ENCODE measurements around the gene HTR6. TPM values are rescaled to one million over a fixed set of nuclear protein-coding genes. Genes with fewer than 3 reads are reported as not detected.

HTR6 gene
- total and polyA plus RNA-seq, 2 donors = 0.02 TPM; not detected in 1

- Histone ChIP-seq H3K9me3 (ENCODE audit: control insufficient read depth in 2 of 2, insufficient read depth in 1 of 2, low read length in 1 of 2) (peaks cover 0 to 1% of the 10 kb centered on the region in 2 donors), H3K4me1 (ENCODE audit: control insufficient read depth in 2 of 2, insufficient read depth in 2 of 2, low read length in 2 of 2) (no peaks in the 10 kb centered on the region), H3K27me3 (ENCODE audit: control insufficient read depth in 2 of 2, insufficient read depth in 1 of 2, low read length in 1 of 2) (peaks cover 11 to 35% of the 10 kb centered on the region in 2 donors), H3K36me3 (ENCODE audit: control insufficient read depth in 2 of 2, insufficient read depth in 2 of 2, low read length in 1 of 2) (no peaks in the 10 kb centered on the region), H3K27ac (ENCODE audit: low read depth in 1 of 2, low read length in 1 of 2) (peak overlapping the region in 1 of 2 donors; percentile 49), H3K4me3 (ENCODE audit: low read length in 2 of 2) (no peak overlapping the region)
- no peak for DNase-seq (ENCODE audit: low read depth in 6 of 9, low spot score in 9 of 9)
- WGBS = 73% methylated on average over 12 of the region's 12 CpGs
Observed at GRCh38 chr1:19650416-19651140, 14.1 kb upstream of the HTR6 start.

DNA sequence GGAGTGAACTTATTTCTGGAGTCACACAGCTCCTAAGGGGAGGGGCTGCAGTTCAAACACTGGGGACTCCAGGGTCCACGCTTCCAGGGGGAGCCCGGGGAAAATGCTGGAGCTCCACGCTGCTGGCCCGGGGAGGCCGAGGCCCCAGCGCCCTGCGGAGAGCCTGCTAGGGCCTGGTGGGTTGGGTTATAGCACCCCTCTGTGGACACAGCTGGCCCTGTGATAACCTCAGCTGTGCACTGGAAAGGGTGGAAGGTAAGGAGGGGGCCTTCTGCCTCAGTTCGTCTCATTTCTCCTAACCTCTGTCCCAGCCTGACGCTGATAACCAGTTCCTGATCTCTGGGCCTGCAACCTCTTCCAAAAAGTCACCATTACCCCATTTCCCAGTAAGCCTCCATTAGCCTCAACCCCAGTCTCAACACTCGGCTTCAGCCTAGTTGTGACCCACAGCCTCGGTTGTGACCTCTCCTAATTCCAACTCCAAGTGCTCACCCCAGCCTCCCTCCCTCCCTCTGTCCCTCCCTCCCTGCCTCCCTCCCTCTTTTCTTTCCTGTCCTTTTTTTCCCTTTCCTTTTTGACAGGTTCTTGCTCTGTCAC, 13.4 kb upstream of the HTR6 start:
- WGBS = 46% methylated on average over 11 of the region's 11 CpGs
- no peak overlapping the region for H3K27ac ChIP-seq (ENCODE audit: low read depth in 1 of 2, low read length in 1 of 2)
- peaks cover 6 to 28% of the 10 kb centered on the region in 2 donors for H3K27me3 ChIP-seq (ENCODE audit: control insufficient read depth in 2 of 2, insufficient read depth in 1 of 2, low read length in 1 of 2)
- DNase-seq (ENCODE audit: low read depth in 6 of 9, low spot score in 9 of 9) = peak in 2 of 9 donors; percentile 47 to 49
- peaks cover 0 to 1% of the 10 kb centered on the region in 2 donors for H3K9me3 ChIP-seq (ENCODE audit: control insufficient read depth in 2 of 2, insufficient read depth in 1 of 2, low read length in 1 of 2)
- H3K36me3 ChIP-seq (ENCODE audit: control insufficient read depth in 2 of 2, insufficient read depth in 2 of 2, low read length in 1 of 2) = no peaks in the 10 kb centered on the region
- no peak overlapping the region for H3K4me3 ChIP-seq (ENCODE audit: low read length in 2 of 2)
- H3K4me1 ChIP-seq (ENCODE audit: control insufficient read depth in 2 of 2, insufficient read depth in 2 of 2, low read length in 2 of 2) = no peaks in the 10 kb centered on the region

- no peak overlapping the region for H3K4me3 ChIP-seq (ENCODE audit: low read length in 2 of 2)
- no peak for DNase-seq (ENCODE audit: low read depth in 6 of 9, low spot score in 9 of 9)
- 95% methylated on average over 5 of the region's 5 CpGs for WGBS
- H3K27ac ChIP-seq (ENCODE audit: low read depth in 1 of 2, low read length in 1 of 2) = no peak overlapping the region
- peaks cover 0 to 3% of the 10 kb centered on the region in 2 donors for H3K27me3 ChIP-seq (ENCODE audit: control insufficient read depth in 2 of 2, insufficient read depth in 1 of 2, low read length in 1 of 2)
- H3K4me1 ChIP-seq (ENCODE audit: control insufficient read depth in 2 of 2, insufficient read depth in 2 of 2, low read length in 2 of 2) = no peaks in the 10 kb centered on the region
- no peaks in the 10 kb centered on the region for H3K36me3 ChIP-seq (ENCODE audit: control insufficient read depth in 2 of 2, insufficient read depth in 2 of 2, low read length in 1 of 2)
- H3K9me3 ChIP-seq (ENCODE audit: control insufficient read depth in 2 of 2, insufficient read depth in 1 of 2, low read length in 1 of 2) = peaks cover 0 to 1% of the 10 kb centered on the region in 2 donors
Observed at GRCh38 chr1:19654386-19654785, 10.3 kb upstream of the HTR6 start.

- 93% methylated on average over 15 of the region's 15 CpGs for WGBS
- H3K27me3 ChIP-seq (ENCODE audit: control insufficient read depth in 2 of 2, insufficient read depth in 1 of 2, low read length in 1 of 2) = peaks cover 0 to 5% of the 10 kb centered on the region in 2 donors
- H3K36me3 ChIP-seq (ENCODE audit: control insufficient read depth in 2 of 2, insufficient read depth in 2 of 2, low read length in 1 of 2) = no peaks in the 10 kb centered on the region
- no peak overlapping the region for H3K4me3 ChIP-seq (ENCODE audit: low read length in 2 of 2)
- H3K9me3 ChIP-seq (ENCODE audit: control insufficient read depth in 2 of 2, insufficient read depth in 1 of 2, low read length in 1 of 2) = peaks cover 0 to 1% of the 10 kb centered on the region in 2 donors
- peaks cover 0 to 3% of the 10 kb centered on the region in 2 donors for H3K4me1 ChIP-seq (ENCODE audit: control insufficient read depth in 2 of 2, insufficient read depth in 2 of 2, low read length in 2 of 2)
- no peak overlapping the region for H3K27ac ChIP-seq (ENCODE audit: low read depth in 1 of 2, low read length in 1 of 2)
- no peak for DNase-seq (ENCODE audit: low read depth in 6 of 9, low spot score in 9 of 9)
Observed at GRCh38 chr1:19654886-19655717, 9.6 kb upstream of the HTR6 start.

DNA sequence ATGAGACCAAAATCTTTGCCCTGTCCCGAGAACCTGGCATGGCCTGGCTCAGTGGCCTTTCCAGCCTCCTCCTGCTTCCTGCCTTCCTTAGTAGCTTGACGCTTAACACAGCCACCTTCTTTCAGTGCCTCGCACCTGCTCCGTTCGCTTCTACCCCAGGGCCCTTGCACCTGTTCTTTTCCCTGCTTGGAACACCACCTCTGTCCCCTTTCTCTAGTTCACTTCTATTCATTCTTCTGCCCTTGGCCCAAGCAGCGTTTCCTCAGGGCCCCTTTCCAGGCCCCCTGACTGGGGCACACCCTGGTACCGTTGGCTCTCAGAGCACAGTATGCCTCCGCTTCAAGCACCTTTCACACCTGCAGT, 9.0 kb upstream of the HTR6 start:
- no peak overlapping the region for H3K4me3 ChIP-seq (ENCODE audit: low read length in 2 of 2)
- no peak overlapping the region for H3K27ac ChIP-seq (ENCODE audit: low read depth in 1 of 2, low read length in 1 of 2)
- DNase-seq (ENCODE audit: low read depth in 6 of 9, low spot score in 9 of 9) = no peak
- H3K9me3 ChIP-seq (ENCODE audit: control insufficient read depth in 2 of 2, insufficient read depth in 1 of 2, low read length in 1 of 2) = peaks cover 0 to 1% of the 10 kb centered on the region in 2 donors
- H3K4me1 ChIP-seq (ENCODE audit: control insufficient read depth in 2 of 2, insufficient read depth in 2 of 2, low read length in 2 of 2) = peaks cover 0 to 3% of the 10 kb centered on the region in 2 donors
- no peaks in the 10 kb centered on the region for H3K36me3 ChIP-seq (ENCODE audit: control insufficient read depth in 2 of 2, insufficient read depth in 2 of 2, low read length in 1 of 2)
- peaks cover 0 to 8% of the 10 kb centered on the region in 2 donors for H3K27me3 ChIP-seq (ENCODE audit: control insufficient read depth in 2 of 2, insufficient read depth in 1 of 2, low read length in 1 of 2)
- WGBS = 95% methylated on average over 8 of the region's 8 CpGs

- Histone ChIP-seq H3K4me1 (ENCODE audit: control insufficient read depth in 2 of 2, insufficient read depth in 2 of 2, low read length in 2 of 2) (peaks cover 0 to 3% of the 10 kb centered on the region in 2 donors), H3K9me3 (ENCODE audit: control insufficient read depth in 2 of 2, insufficient read depth in 1 of 2, low read length in 1 of 2) (peaks cover 0 to 1% of the 10 kb centered on the region in 2 donors), H3K27ac (ENCODE audit: low read depth in 1 of 2, low read length in 1 of 2) (no peak overlapping the region), H3K27me3 (ENCODE audit: control insufficient read depth in 2 of 2, insufficient read depth in 1 of 2, low read length in 1 of 2) (peaks cover 0 to 10% of the 10 kb centered on the region in 2 donors), H3K36me3 (ENCODE audit: control insufficient read depth in 2 of 2, insufficient read depth in 2 of 2, low read length in 1 of 2) (no peaks in the 10 kb centered on the region), H3K4me3 (ENCODE audit: low read length in 2 of 2) (no peak overlapping the region)
- WGBS = 94% methylated on average over 9 of the region's 9 CpGs
- no peak for DNase-seq (ENCODE audit: low read depth in 6 of 9, low spot score in 9 of 9)
Observed at GRCh38 chr1:19656134-19656779, 8.4 kb upstream of the HTR6 start.

GRCh38 chr1:19656780-19657466, 7.8 kb upstream of the HTR6 start:
- no peak for DNase-seq (ENCODE audit: low read depth in 6 of 9, low spot score in 9 of 9)
- H3K27ac ChIP-seq (ENCODE audit: low read depth in 1 of 2, low read length in 1 of 2) = no peak overlapping the region

DNA sequence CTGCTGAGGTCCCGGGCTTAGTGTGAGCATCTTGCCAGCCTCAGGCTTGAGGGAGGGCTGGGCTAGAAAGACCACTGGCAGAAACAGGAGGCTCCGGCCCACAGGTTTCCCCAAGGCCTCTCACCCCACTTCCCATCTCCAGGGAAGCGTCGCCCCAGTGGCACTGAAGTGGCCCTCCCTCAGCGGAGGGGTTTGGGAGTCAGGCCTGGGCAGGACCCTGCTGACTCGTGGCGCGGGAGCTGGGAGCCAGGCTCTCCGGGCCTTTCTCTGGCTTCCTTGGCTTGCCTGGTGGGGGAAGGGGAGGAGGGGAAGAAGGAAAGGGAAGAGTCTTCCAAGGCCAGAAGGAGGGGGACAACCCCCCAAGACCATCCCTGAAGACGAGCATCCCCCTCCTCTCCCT, 7.2 kb upstream of the HTR6 start:
- H3K27me3 ChIP-seq (ENCODE audit: control insufficient read depth in 2 of 2, insufficient read depth in 1 of 2, low read length in 1 of 2) = peaks cover 3 to 20% of the 10 kb centered on the region in 2 donors
- H3K4me1 ChIP-seq (ENCODE audit: control insufficient read depth in 2 of 2, insufficient read depth in 2 of 2, low read length in 2 of 2) = peaks cover 0 to 3% of the 10 kb centered on the region in 2 donors
- no peak for DNase-seq (ENCODE audit: low read depth in 6 of 9, low spot score in 9 of 9)
- WGBS = 97% methylated on average over 10 of the region's 10 CpGs
- no peak overlapping the region for H3K4me3 ChIP-seq (ENCODE audit: low read length in 2 of 2)
- H3K36me3 ChIP-seq (ENCODE audit: control insufficient read depth in 2 of 2, insufficient read depth in 2 of 2, low read length in 1 of 2) = no peaks in the 10 kb centered on the region
- H3K9me3 ChIP-seq (ENCODE audit: control insufficient read depth in 2 of 2, insufficient read depth in 1 of 2, low read length in 1 of 2) = peaks cover 0 to 1% of the 10 kb centered on the region in 2 donors
- H3K27ac ChIP-seq (ENCODE audit: low read depth in 1 of 2, low read length in 1 of 2) = no peak overlapping the region

More at GRCh38 chr1:19656780-19657466, 7.8 kb upstream of the HTR6 start:
- WGBS = 95% methylated on average over 15 of the region's 15 CpGs
- peaks cover 0 to 3% of the 10 kb centered on the region in 2 donors for H3K4me1 ChIP-seq (ENCODE audit: control insufficient read depth in 2 of 2, insufficient read depth in 2 of 2, low read length in 2 of 2)
- H3K27me3 ChIP-seq (ENCODE audit: control insufficient read depth in 2 of 2, insufficient read depth in 1 of 2, low read length in 1 of 2) = peaks cover 0 to 14% of the 10 kb centered on the region in 2 donors
- H3K4me3 ChIP-seq (ENCODE audit: low read length in 2 of 2) = no peak overlapping the region
- H3K36me3 ChIP-seq (ENCODE audit: control insufficient read depth in 2 of 2, insufficient read depth in 2 of 2, low read length in 1 of 2) = no peaks in the 10 kb centered on the region
- H3K9me3 ChIP-seq (ENCODE audit: control insufficient read depth in 2 of 2, insufficient read depth in 1 of 2, low read length in 1 of 2) = peaks cover 0 to 1% of the 10 kb centered on the region in 2 donors
